ENCODE data around the gene ABCB11. TPM values are rescaled to one million over a fixed set of nuclear protein-coding genes. Genes with fewer than 3 reads are reported as not detected.

The ABCB11 gene
- total RNA-seq, 1 experiment from 2014 or later, result 0.66 TPM

DNA sequence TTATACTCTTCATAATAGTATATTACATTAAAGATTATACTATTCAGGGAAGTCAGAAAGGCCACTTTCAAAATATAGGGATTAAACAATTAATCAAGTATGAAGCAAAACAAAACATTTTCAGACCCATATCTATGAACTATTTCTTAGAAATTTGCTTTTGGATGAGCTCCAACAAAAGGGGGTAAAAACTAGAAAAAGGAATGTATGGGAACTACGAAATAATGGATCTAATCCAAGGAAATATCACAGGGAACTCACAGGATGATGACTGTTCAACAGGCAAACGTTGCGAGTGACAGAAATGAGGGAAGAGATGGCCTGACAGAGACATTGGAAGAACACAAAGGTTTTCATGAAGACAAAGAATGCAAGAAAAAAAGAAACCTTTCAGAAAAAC is 102.1 kb downstream of the ABCB11 start:
- DNase-seq, result no peak
- Histone ChIP-seq H3K4me3 (ENCODE audit: insufficient read depth, low read depth, low read length) (no peak overlapping the region), H3K27me3 (ENCODE audit: control insufficient read depth, insufficient read depth, low read length) (no peaks in the 10 kb centered on the region), H3K36me3 (replicated peaks; ENCODE audit: control insufficient read depth, insufficient read depth, low read length) (no peaks in the 10 kb centered on the region)

DNA sequence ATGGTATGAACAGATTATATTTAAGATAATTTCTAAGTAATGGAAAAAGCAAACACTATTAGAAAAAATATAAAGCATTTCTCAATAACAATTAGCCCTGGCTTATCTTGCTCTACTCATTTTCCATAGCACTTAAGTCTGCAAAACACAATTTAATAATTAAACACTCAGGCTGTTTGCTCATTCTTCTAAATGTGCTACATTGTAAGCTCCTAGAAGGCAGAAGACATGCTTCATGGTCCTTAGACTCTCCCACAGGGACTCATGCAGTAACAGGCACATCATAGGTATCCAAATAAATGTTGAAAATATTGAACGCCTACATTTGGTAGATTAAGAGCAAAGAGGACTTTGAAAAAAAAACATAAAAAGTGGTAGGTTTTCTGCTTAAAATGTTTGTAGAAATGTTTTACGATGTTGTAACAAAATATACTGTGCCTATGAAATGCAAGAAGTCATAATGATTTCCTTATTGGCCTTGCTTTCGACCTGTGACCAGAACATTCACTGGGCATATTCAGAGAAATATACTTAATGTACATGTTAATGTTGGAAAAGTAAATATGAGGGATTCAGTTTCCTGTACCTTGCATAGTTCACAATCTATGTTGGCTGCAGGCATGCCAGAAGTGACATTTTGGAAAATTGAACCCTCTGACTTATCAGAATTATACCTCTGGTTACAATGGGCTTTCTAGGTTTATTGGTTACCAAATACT is 102.9 kb downstream of the ABCB11 start:
- DNase-seq, result no peak
- Histone ChIP-seq H3K36me3 (replicated peaks; ENCODE audit: control insufficient read depth, insufficient read depth, low read length) (no peaks in the 10 kb centered on the region), H3K27me3 (ENCODE audit: control insufficient read depth, insufficient read depth, low read length) (no peaks in the 10 kb centered on the region), H3K4me3 (ENCODE audit: insufficient read depth, low read depth, low read length) (no peak overlapping the region)

- no peak for DNase-seq
- Histone ChIP-seq H3K27me3 (ENCODE audit: control insufficient read depth, insufficient read depth, low read length) (no peaks in the 10 kb centered on the region), H3K4me3 (ENCODE audit: insufficient read depth, low read depth, low read length) (no peak overlapping the region), H3K36me3 (replicated peaks; ENCODE audit: control insufficient read depth, insufficient read depth, low read length) (no peaks in the 10 kb centered on the region)
Observed at GRCh38 chr2:168926621-168927386, 104.3 kb downstream of the ABCB11 start.

GRCh38 chr2:168920504-168921157 is 110.5 kb downstream of the ABCB11 start:
- no peak overlapping the region for H3K4me3 ChIP-seq (ENCODE audit: insufficient read depth, low read depth, low read length)
- peak; percentile 24 for DNase-seq
- no peaks in the 10 kb centered on the region for H3K27me3 ChIP-seq (ENCODE audit: control insufficient read depth, insufficient read depth, low read length)
- no peaks in the 10 kb centered on the region for H3K36me3 ChIP-seq (replicated peaks; ENCODE audit: control insufficient read depth, insufficient read depth, low read length)

GRCh38 chr2:168916331-168916675 is 114.8 kb downstream of the ABCB11 start:
- Histone ChIP-seq H3K36me3 (replicated peaks; ENCODE audit: control insufficient read depth, insufficient read depth, low read length) (no peaks in the 10 kb centered on the region), H3K4me3 (ENCODE audit: insufficient read depth, low read depth, low read length) (no peak overlapping the region), H3K27me3 (ENCODE audit: control insufficient read depth, insufficient read depth, low read length) (peaks cover 2% of the 10 kb centered on the region; the same call in 1 of the 2 replicates)
- DNase-seq, result no peak

DNA sequence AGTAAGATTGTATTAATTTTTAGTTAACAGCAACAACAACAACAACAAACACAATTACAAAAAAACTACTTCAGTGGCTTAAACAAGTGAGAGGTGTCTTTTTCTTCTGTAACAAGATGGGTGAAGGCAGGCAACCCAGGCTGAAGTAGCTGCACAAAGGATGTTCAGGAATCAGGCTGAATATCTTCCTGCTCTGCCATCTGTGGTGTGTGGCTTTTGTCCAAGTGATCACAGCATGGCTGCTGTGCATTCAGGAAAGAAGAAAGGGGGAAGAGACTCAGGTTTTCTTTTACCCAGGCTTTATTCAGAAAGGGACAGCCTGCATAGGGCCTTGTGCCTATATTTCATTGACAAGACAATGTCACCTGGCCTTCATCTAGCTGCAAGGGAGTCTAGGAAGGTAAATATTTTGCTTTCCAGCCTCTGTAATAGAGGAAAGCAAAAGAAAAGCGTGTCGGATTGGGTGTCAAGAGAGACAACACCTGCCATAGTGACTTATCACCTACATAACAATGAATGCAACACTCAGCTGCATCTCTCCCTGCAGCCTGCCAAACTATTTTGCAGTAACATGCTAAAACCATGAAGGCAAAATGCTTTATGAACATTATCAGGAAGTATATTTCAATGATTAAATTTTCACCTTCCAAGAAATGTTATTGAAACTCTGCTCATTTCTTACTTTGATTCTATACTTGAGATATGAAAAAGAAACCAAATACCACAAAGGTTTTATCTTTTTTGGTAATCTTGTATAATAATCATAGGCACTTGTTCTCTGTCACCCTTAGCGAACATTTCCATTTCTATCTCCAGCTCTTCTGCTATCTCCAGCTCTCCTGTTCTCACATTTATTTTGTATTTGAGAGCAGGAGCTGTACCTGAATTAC is 115.4 kb downstream of the ABCB11 start:
- Histone ChIP-seq H3K27me3 (ENCODE audit: control insufficient read depth, insufficient read depth, low read length) (peaks cover 2% of the 10 kb centered on the region; the same call in 1 of the 2 replicates), H3K36me3 (replicated peaks; ENCODE audit: control insufficient read depth, insufficient read depth, low read length) (no peaks in the 10 kb centered on the region), H3K4me3 (ENCODE audit: insufficient read depth, low read depth, low read length) (no peak overlapping the region)
- DNase-seq, result no peak

- H3K4me3 ChIP-seq (ENCODE audit: insufficient read depth, low read depth, low read length), result no peak overlapping the region
- DNase-seq, result no peak
- peaks cover 2% of the 10 kb centered on the region; the same call in 1 of the 2 replicates for H3K27me3 ChIP-seq (ENCODE audit: control insufficient read depth, insufficient read depth, low read length)
- no peaks in the 10 kb centered on the region for H3K36me3 ChIP-seq (replicated peaks; ENCODE audit: control insufficient read depth, insufficient read depth, low read length)
Observed at GRCh38 chr2:168913495-168913894, 117.6 kb downstream of the ABCB11 start.

GRCh38 chr2:168912901-168913369 is 118.2 kb downstream of the ABCB11 start:
- Histone ChIP-seq H3K4me3 (ENCODE audit: insufficient read depth, low read depth, low read length) (peak overlapping the region; percentile 6; the same call in 1 of the 2 replicates), H3K27me3 (ENCODE audit: control insufficient read depth, insufficient read depth, low read length) (peaks cover 2% of the 10 kb centered on the region; the same call in 1 of the 2 replicates), H3K36me3 (replicated peaks; ENCODE audit: control insufficient read depth, insufficient read depth, low read length) (no peaks in the 10 kb centered on the region)
- DNase-seq, result peak; percentile 70

GRCh38 chr2:168912466-168912865 is 118.7 kb downstream of the ABCB11 start:
- Histone ChIP-seq H3K27me3 (ENCODE audit: control insufficient read depth, insufficient read depth, low read length) (peaks cover 2% of the 10 kb centered on the region; the same call in 1 of the 2 replicates), H3K4me3 (ENCODE audit: insufficient read depth, low read depth, low read length) (no peak overlapping the region), H3K36me3 (replicated peaks; ENCODE audit: control insufficient read depth, insufficient read depth, low read length) (no peaks in the 10 kb centered on the region)
- DNase-seq, result no peak

DNA sequence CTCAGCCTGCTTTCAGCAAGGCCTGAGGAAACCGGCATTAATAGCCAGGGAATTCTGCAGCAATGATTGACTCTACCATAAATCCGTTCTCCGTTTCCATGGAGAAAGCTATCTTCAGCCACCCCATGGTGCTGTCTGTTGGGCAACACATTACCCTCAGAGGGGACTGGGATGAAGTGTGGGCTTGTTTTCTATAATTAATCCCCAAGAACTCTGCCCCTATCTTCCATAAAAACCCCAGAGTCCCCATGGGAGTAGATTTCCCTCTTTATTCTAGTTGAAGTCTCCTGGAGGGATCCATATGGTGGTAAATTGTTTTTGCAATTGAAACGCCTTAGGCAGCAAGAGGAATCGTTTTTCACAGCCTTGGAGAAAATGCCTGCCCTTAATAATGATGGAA is 120.8 kb downstream of the ABCB11 start:
- no peaks in the 10 kb centered on the region for H3K36me3 ChIP-seq (replicated peaks; ENCODE audit: control insufficient read depth, insufficient read depth, low read length)
- no peak overlapping the region for H3K4me3 ChIP-seq (ENCODE audit: insufficient read depth, low read depth, low read length)
- peaks cover 2% of the 10 kb centered on the region; the same call in 1 of the 2 replicates for H3K27me3 ChIP-seq (ENCODE audit: control insufficient read depth, insufficient read depth, low read length)
- no peak for DNase-seq

- DNase-seq, result peak; percentile 15
- H3K4me3 ChIP-seq (ENCODE audit: insufficient read depth, low read depth, low read length), result no peak overlapping the region
- H3K36me3 ChIP-seq (replicated peaks; ENCODE audit: control insufficient read depth, insufficient read depth, low read length), result no peaks in the 10 kb centered on the region
- H3K27me3 ChIP-seq (ENCODE audit: control insufficient read depth, insufficient read depth, low read length), result peaks cover 2% of the 10 kb centered on the region; the same call in 1 of the 2 replicates
Observed at GRCh38 chr2:168907940-168908662, 123.0 kb downstream of the ABCB11 start.

GRCh38 chr2:168904358-168904757 is 126.8 kb downstream of the ABCB11 start:
- Histone ChIP-seq H3K4me3 (ENCODE audit: insufficient read depth, low read depth, low read length) (no peak overlapping the region), H3K36me3 (replicated peaks; ENCODE audit: control insufficient read depth, insufficient read depth, low read length) (no peaks in the 10 kb centered on the region), H3K27me3 (ENCODE audit: control insufficient read depth, insufficient read depth, low read length) (no peaks in the 10 kb centered on the region)
- no peak for DNase-seq

DNA sequence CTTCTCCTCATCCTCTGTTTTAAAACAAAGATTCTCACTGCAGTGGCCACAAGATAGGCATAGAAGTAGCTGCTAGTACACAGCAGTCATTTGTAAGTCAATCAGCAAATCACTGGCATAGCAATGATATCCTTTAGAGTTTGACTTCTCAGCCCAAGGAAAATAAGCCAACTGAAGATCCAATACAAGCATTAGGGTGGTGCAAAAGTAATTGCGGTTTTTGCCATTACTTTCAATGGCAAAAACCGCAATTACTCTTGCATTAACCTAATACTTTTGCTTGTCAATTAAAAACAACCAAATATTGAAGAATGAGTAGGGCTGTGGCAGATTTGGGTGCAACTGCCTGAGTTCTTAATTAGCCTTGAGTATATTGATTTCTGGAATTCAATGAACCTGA is 127.2 kb downstream of the ABCB11 start:
- Histone ChIP-seq H3K36me3 (replicated peaks; ENCODE audit: control insufficient read depth, insufficient read depth, low read length) (no peaks in the 10 kb centered on the region), H3K4me3 (ENCODE audit: insufficient read depth, low read depth, low read length) (no peak overlapping the region), H3K27me3 (ENCODE audit: control insufficient read depth, insufficient read depth, low read length) (no peaks in the 10 kb centered on the region)
- DNase-seq, result no peak

Data from H7 (cell line).